ENCODE results near the gene SLC25A39.

DNA sequence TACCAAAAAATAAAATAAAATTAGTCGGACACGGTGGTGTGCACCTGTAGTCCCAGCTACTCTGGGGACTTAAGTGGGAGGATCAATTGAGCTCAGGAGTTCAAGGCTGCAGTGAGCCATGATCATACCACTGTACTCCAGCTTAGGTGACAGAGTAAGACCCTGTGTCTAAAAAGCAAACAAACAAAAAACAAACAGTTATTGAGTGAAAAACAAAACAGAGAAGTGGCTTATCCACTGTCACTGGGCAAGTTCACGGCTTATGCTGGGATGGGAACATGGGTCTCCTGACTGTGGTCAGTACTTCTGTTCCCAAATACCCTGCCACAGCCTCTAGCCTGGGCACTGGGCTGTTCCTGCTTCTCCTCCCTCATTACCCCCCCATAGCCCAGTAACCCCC, 10.9 kb upstream of the SLC25A39 start:
- TF ChIP-seq POLR2AphosphoS5 (IDR thresholded peaks at IDR 0.05; ENCODE audit: insufficient read depth, low read depth, low read length): no peak
- TF ChIP-seq CTCF (IDR thresholded peaks at IDR 0.05; ENCODE audit: extremely low read depth in 1 of 2, insufficient read depth in 1 of 2, low read depth in 1 of 2, low read length in 2 of 2): no peak
